HG03039 (cell line): ENCODE results near the gene KCNRG.
A peak's percentile ranks its signal among the peaks of the same experiment; 100 is the strongest.
"Not testable (repeated sequence)": the region's sequence is repeated elsewhere in the genome, so short reads cannot be mapped to it uniquely, and the experiment has no call there.

Experiments
- ATAC-seq: cut with Tn5 transposase; IDR thresholded peaks from one replicate; pipeline ENCODE4 v1.9.1; 2021; ENCODE audit warnings: mild to moderate bottlenecking, moderate library complexity; ENCODE audit not compliant: unreplicated experiment

The KCNRG gene

GRCh38 chr13:50006426-50007135 lies 8.7 kb upstream of the KCNRG start:
- no peak for ATAC-seq

- ATAC-seq, result no peak
These were observed 3.8 kb upstream of the KCNRG start for GRCh38 chr13:50011461-50011860.

- ATAC-seq, result no peak
These were observed 2.7 kb upstream of the KCNRG start for GRCh38 chr13:50012396-50013169.

- ATAC-seq, result no peak
These were observed 858 bp upstream of the KCNRG start for GRCh38 chr13:50014386-50014785.

- no peak for ATAC-seq
These were observed 506 bp downstream of the KCNRG start for GRCh38 chr13:50015750-50016149.

- no peak for ATAC-seq
These were observed 1.2 kb downstream of the KCNRG start for GRCh38 chr13:50016444-50016843.

GRCh38 chr13:50017819-50018218 lies 2.6 kb downstream of the KCNRG start:
- ATAC-seq, result no peak

GRCh38 chr13:50025436-50025835 lies 10.2 kb downstream of the KCNRG start:
- no peak for ATAC-seq

GRCh38 chr13:50026788-50027473 lies 11.7 kb downstream of the KCNRG start:
- ATAC-seq, result peak; percentile 97

GRCh38 chr13:50030315-50030714 lies 15.1 kb downstream of the KCNRG start:
- no peak for ATAC-seq

- ATAC-seq, result no peak
These were observed 18.5 kb downstream of the KCNRG start for GRCh38 chr13:50033725-50034124.

- no peak for ATAC-seq
These were observed 22.5 kb downstream of the KCNRG start for GRCh38 chr13:50037788-50038187.

- no peak for ATAC-seq
These were observed 23.0 kb downstream of the KCNRG start for GRCh38 chr13:50038266-50038665.

- ATAC-seq, result no peak
These were observed 37.2 kb downstream of the KCNRG start for GRCh38 chr13:50052478-50052877.

GRCh38 chr13:50053844-50054243 lies 38.6 kb downstream of the KCNRG start:
- no peak for ATAC-seq

GRCh38 chr13:50055454-50055853 lies 40.2 kb downstream of the KCNRG start:
- ATAC-seq, result no peak

GRCh38 chr13:50060718-50061117 lies 45.5 kb downstream of the KCNRG start:
- ATAC-seq, result no peak

GRCh38 chr13:50062336-50062735 lies 47.1 kb downstream of the KCNRG start:
- ATAC-seq, result not testable (repeated sequence)

- no peak for ATAC-seq
These were observed 50.5 kb downstream of the KCNRG start for GRCh38 chr13:50065712-50066111.

GRCh38 chr13:50068508-50068907 lies 53.3 kb downstream of the KCNRG start:
- ATAC-seq, result no peak

GRCh38 chr13:50069261-50069660 lies 54.0 kb downstream of the KCNRG start:
- no peak for ATAC-seq

GRCh38 chr13:50070186-50070585 lies 54.9 kb downstream of the KCNRG start:
- no peak for ATAC-seq
